Endothelial cell of umbilical vein (primary cell): ENCODE measurements around the gene SYTL3. TPM values are rescaled to one million over a fixed set of nuclear protein-coding genes. Genes with fewer than 3 reads are reported as not detected.

ENCODE experiments used
- BruUV-seq: library from RNA; stranded (reverse); fragments of 400-500 nt; replicated peaks from 2 replicates; lab custom pipeline; 2021; lab: Mats Ljungman, UMichigan
- CTCF ChIA-PET: fragments of 300-600, 350-600 bp; sonication (Branson Sonifier 250); formaldehyde crosslinking; loops from one replicate; lab custom pipeline; 2021; ENCODE audit warnings: antibody characterized with exemption, inconsistent platforms; lab: Charles Lee
- POLR2A ChIA-PET: fragments of 300-600, 350-600 bp; sonication (Branson Sonifier 250); formaldehyde crosslinking; loops from one replicate; lab custom pipeline; 2021; ENCODE audit warnings: antibody characterized with exemption, inconsistent platforms; lab: Charles Lee
- DNase-seq: peaks from one replicate; pipeline ENCODE4 v3.0.0-alpha.2; 2011; ENCODE audit warnings: low read depth, low spot score
- FAIRE-seq: peaks from 2 replicates; lab custom pipeline; 2011; peaks lifted over from hg19 to GRCh38; lab: Jason Lieb, UNC
- H2AFZ ChIP-seq: 2 replicates; pipeline ENCODE4 v1.6.0; 2012; ENCODE audit warnings: low read depth, low read length, control low read depth, inconsistent platforms
- H3K27ac ChIP-seq: 2 replicates; pipeline ENCODE4 v1.5.1; 2011; ENCODE audit warnings: low read depth, mild to moderate bottlenecking, control low read depth, low read length, moderate library complexity; ENCODE audit not compliant: insufficient read depth
- H3K27me3 ChIP-seq, 2 experiments: 2 replicates each; pipeline versions ENCODE4 v1.6.0 to v1.6.1; 2011; ENCODE audit warnings: low read length in 2 of 2, mixed read lengths in 1 of 2; ENCODE audit not compliant: control insufficient read depth in 2 of 2, insufficient read depth in 2 of 2
- H3K36me3 ChIP-seq, 2 experiments: 2 replicates in 1 of 2; 3 replicates in 1 of 2; pipeline ENCODE4 v1.5.1; 2011; ENCODE audit warnings: low read length in 2 of 2, mild to moderate bottlenecking in 1 of 2, moderate library complexity in 1 of 2; ENCODE audit not compliant: control insufficient read depth in 2 of 2, insufficient read depth in 2 of 2; ENCODE audit errors: extremely low read depth in 1 of 2
- H3K4me1 ChIP-seq: 3 replicates; pipeline ENCODE4 v1.5.1; 2011; ENCODE audit warnings: mild to moderate bottlenecking, low read length; ENCODE audit not compliant: control insufficient read depth, insufficient read depth; ENCODE audit errors: extremely low read depth
- H3K4me2 ChIP-seq: 2 replicates; pipeline ENCODE4 v1.6.1; 2011; ENCODE audit warnings: low read length, control low read depth, mixed read lengths; ENCODE audit not compliant: insufficient read depth
- H3K4me3 ChIP-seq, 3 experiments: fragments of 200-600 bp in 1 of 3; sonication (generic), shearing (Covaris generic) in 1 of 3; replicated peaks in 1 of 3; 2 replicates each; pipeline ENCODE4 v1.5.1; 2011 to 2016; ENCODE audit warnings: control low read depth in 3 of 3, low read length in 3 of 3, mild to moderate bottlenecking in 2 of 3, inconsistent platforms in 1 of 3, low read depth in 1 of 3, moderate library complexity in 1 of 3; ENCODE audit not compliant: insufficient read depth in 1 of 3
- H3K79me2 ChIP-seq: 2 replicates; pipeline ENCODE4 v1.6.0; 2012; ENCODE audit warnings: low read length, inconsistent platforms; ENCODE audit not compliant: control insufficient read depth, insufficient read depth
- H3K9ac ChIP-seq: replicated peaks from 2 replicates; pipeline ENCODE3; 2011; ENCODE audit warnings: low read length, control low read depth; ENCODE audit not compliant: insufficient read depth; ENCODE audit errors: extremely low read depth
- H3K9me1 ChIP-seq: replicated peaks from 3 replicates; pipeline ENCODE4 v1.6.0; 2011; ENCODE audit warnings: mild to moderate bottlenecking, low read length; ENCODE audit not compliant: control insufficient read depth, insufficient read depth; ENCODE audit errors: extremely low read depth
- H3K9me3 ChIP-seq: replicated peaks from 2 replicates; pipeline ENCODE4 v1.5.1; 2012; ENCODE audit warnings: low read length, inconsistent platforms; ENCODE audit not compliant: control insufficient read depth, insufficient read depth
- H4K20me1 ChIP-seq: replicated peaks from 2 replicates; pipeline ENCODE3; 2011; ENCODE audit warnings: mild to moderate bottlenecking, low read length; ENCODE audit not compliant: control insufficient read depth, insufficient read depth; ENCODE audit errors: extremely low read depth
- EZH2 ChIP-seq: IDR thresholded peaks from 2 replicates; pipeline ENCODE4 v1.6.1; 2012; ENCODE audit warnings: borderline replicate concordance, low read depth, mild to moderate bottlenecking, moderate library complexity, low read length, inconsistent platforms; ENCODE audit not compliant: severe bottlenecking
- FOS ChIP-seq: IDR thresholded peaks from 2 replicates; pipeline ENCODE4 v1.6.1; 2011; ENCODE audit warnings: mild to moderate bottlenecking, low read length, moderate library complexity, borderline replicate concordance; ENCODE audit not compliant: insufficient read depth
- GATA2 ChIP-seq: IDR thresholded peaks from 2 replicates; pipeline ENCODE4 v1.7.0; 2011; ENCODE audit warnings: low read depth, mild to moderate bottlenecking, moderate library complexity, mixed read lengths, low read length; ENCODE audit not compliant: insufficient read length, insufficient read depth
- JUN ChIP-seq: IDR thresholded peaks from 2 replicates; pipeline ENCODE4 v1.6.1; 2011; ENCODE audit warnings: borderline replicate concordance, low read depth; ENCODE audit not compliant: insufficient read length, insufficient read depth
- MYC ChIP-seq: IDR thresholded peaks from one replicate; pipeline ENCODE4 v1.6.1; 2011; ENCODE audit warnings: mild to moderate bottlenecking, low read depth, low read length
- POLR2AphosphoS5 ChIP-seq: IDR thresholded peaks from 2 replicates; pipeline ENCODE4 v1.6.1; 2012; ENCODE audit warnings: low read depth, mild to moderate bottlenecking, control low read depth, low read length, moderate library complexity; ENCODE audit not compliant: insufficient read depth
- dilution Hi-C: fragments of 300-500 bp; cut with MboI; formaldehyde crosslinking; loops from one replicate; pipeline ENCODE4 v1.15.0; 2019; ENCODE audit warnings: low sequenced_read_pairs; ENCODE audit not compliant: extremely low pct_ligation_motif_present
- intact Hi-C: fragments of 100-400 bp; cut with micrococcal nuclease; formaldehyde crosslinking; loops from one replicate; pipeline ENCODE4 v1.10.0; 2022
- polyA plus RNA-seq, 4 experiments: library from polyadenylated mRNA; depleted of rRNA in 3 of 4; stranded (reverse) in 3 of 4; unstranded in 1 of 4; fragments of >200 nt; gene quantifications; 2 replicates each; pipeline versions ENCODE4 v1.2.1 to v1.2.3, GENCODE V29; 2011 to 2012; ENCODE audit warnings: missing spikeins in 1 of 4
- total RNA-seq: library from RNA; stranded (reverse); gene quantifications from 2 replicates; pipeline ENCODE4 v1.2.3, GENCODE V29; 2021
- TF ChIP-seq, protein P1 (sequence below): IDR thresholded peaks from 2 replicates; pipeline ENCODE4 v1.6.1; 2011; ENCODE audit not compliant: insufficient read depth, insufficient read length
- TF ChIP-seq, protein P2 (sequence below), 2 donors: IDR thresholded peaks; 1 replicate in 1 of 2; 2 replicates in 1 of 2; pipeline ENCODE4 v1.5.1; 2011; ENCODE audit warnings: low read length in 2 of 2, mild to moderate bottlenecking in 2 of 2, moderate library complexity in 2 of 2, control low read depth in 1 of 2, inconsistent platforms in 1 of 2, low read depth in 1 of 2; ENCODE audit not compliant: insufficient read depth in 1 of 2; ENCODE audit errors: extremely low read depth in 1 of 2

SYTL3 gene
- total and polyA plus RNA-seq, 2 donors (not counting 3 experiments of a cell fraction or from before 2014, with no cell fraction given) = 0.59 to 0.77 TPM

DNA sequence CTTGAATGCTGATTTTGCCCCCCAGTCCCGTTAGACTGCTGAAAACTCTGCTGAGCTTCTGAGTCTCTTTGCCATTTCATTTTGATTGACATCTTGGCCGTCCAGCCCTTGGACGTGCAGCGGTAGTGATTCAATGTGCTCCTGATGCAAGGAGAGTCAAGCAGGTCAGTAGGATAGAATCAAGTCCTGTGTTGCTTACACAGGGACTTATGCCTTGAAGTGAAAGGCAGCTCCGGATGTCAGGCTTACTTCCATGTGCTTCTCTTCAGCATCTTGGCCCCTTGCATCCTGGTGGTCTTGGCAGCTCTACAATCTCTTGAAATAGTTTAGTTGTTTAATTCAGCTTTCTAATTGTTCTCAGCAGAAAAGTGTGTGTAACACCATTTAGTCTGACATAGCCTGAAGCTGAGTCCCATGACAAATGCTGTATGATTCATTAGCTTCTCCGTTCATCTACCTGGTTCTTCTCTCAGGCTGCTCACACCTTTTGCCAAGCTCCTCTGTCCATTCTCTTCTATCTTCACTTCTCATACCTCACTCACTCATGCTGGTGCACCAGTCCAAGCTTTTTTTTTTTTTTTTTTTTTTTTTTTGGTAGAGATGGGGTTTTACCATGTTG is 93.3 kb downstream of the SYTL3 start:
- Histone ChIP-seq H3K27me3 (no peaks in the 10 kb centered on the region), H3K4me2 (no peak overlapping the region), H3K4me3 (no peak overlapping the region), H3K79me2 (no peaks in the 10 kb centered on the region), H3K4me1 (peaks cover 2% of the 10 kb centered on the region), H3K9ac (no peak overlapping the region), H4K20me1 (no peaks in the 10 kb centered on the region), H3K9me1 (no peaks in the 10 kb centered on the region), H2AFZ (no peak overlapping the region), H3K36me3 (no peaks in the 10 kb centered on the region), H3K27ac (no peak overlapping the region), H3K9me3 (no peaks in the 10 kb centered on the region)
- DNase-seq (no peak), FAIRE-seq (no peak)
- no TSS peak for BruUV-seq
- intact Hi-C loops = no loop called here
- CTCF ChIA-PET = interaction anchor here (0.6 to 1.3 kb wide), 5 partner anchors 11 to 53 kb away, joined by 3 to 5 read pairs (median 3); no protein-coding TSS in a partner anchor
- TF ChIP-seq GATA2 (no peak), POLR2AphosphoS5 (no peak), FOS (no peak), JUN (no peak), EZH2 (no peak), MYC (no peak)
- TF ChIP-seq, protein P1, sequence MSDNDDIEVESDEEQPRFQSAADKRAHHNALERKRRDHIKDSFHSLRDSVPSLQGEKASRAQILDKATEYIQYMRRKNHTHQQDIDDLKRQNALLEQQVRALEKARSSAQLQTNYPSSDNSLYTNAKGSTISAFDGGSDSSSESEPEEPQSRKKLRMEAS = no peak
- TF ChIP-seq, protein P2, sequence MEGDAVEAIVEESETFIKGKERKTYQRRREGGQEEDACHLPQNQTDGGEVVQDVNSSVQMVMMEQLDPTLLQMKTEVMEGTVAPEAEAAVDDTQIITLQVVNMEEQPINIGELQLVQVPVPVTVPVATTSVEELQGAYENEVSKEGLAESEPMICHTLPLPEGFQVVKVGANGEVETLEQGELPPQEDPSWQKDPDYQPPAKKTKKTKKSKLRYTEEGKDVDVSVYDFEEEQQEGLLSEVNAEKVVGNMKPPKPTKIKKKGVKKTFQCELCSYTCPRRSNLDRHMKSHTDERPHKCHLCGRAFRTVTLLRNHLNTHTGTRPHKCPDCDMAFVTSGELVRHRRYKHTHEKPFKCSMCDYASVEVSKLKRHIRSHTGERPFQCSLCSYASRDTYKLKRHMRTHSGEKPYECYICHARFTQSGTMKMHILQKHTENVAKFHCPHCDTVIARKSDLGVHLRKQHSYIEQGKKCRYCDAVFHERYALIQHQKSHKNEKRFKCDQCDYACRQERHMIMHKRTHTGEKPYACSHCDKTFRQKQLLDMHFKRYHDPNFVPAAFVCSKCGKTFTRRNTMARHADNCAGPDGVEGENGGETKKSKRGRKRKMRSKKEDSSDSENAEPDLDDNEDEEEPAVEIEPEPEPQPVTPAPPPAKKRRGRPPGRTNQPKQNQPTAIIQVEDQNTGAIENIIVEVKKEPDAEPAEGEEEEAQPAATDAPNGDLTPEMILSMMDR (IDR thresholded peaks at IDR 0.05; ENCODE audit: extremely low read depth in 1 of 2, insufficient read depth in 1 of 2, low read depth in 1 of 2, low read length in 2 of 2) = no peak
- dilution Hi-C loops = no loop called here
- POLR2A ChIA-PET = interaction anchor here (0.7 to 0.9 kb wide), 2 partner anchors 45 to 276 kb away, joined by 3 read pairs; no protein-coding TSS in a partner anchor
